HG02642 (cell line): Measurements from ENCODE around the gene SASH1.

Source experiments
- ATAC-seq: cut with Tn5 transposase; IDR thresholded peaks from one replicate; pipeline ENCODE4 v1.9.1; 2021; ENCODE audit warnings: mild to moderate bottlenecking; ENCODE audit not compliant: unreplicated experiment, poor library complexity

SASH1 gene

GRCh38 chr6:148396926-148397325, 54.3 kb downstream of the SASH1 start:
- ATAC-seq = no peak

- ATAC-seq = no peak
Measured at GRCh38 chr6:148398244-148398643, 55.6 kb downstream of the SASH1 start.

- no peak for ATAC-seq
Measured at GRCh38 chr6:148398678-148399077, 56.0 kb downstream of the SASH1 start.

- no peak for ATAC-seq
Measured at GRCh38 chr6:148401571-148401970, 58.9 kb downstream of the SASH1 start.

GRCh38 chr6:148404456-148405054, 61.9 kb downstream of the SASH1 start:
- no peak for ATAC-seq

GRCh38 chr6:148405894-148406293, 63.3 kb downstream of the SASH1 start:
- ATAC-seq = no peak

GRCh38 chr6:148406579-148407371, 64.1 kb downstream of the SASH1 start:
- ATAC-seq = no peak

GRCh38 chr6:148407372-148407771, 64.7 kb downstream of the SASH1 start:
- ATAC-seq = no peak

GRCh38 chr6:148413321-148414091, 70.9 kb downstream of the SASH1 start:
- ATAC-seq = no peak

- no peak for ATAC-seq
Measured at GRCh38 chr6:148414092-148414489, 71.5 kb downstream of the SASH1 start.

GRCh38 chr6:148414836-148415235, 72.2 kb downstream of the SASH1 start:
- no peak for ATAC-seq

GRCh38 chr6:148415511-148416260, 73.0 kb downstream of the SASH1 start:
- no peak for ATAC-seq

- ATAC-seq = no peak
Measured at GRCh38 chr6:148416330-148416965, 73.8 kb downstream of the SASH1 start.

GRCh38 chr6:148417045-148417444, 74.4 kb downstream of the SASH1 start:
- no peak for ATAC-seq

GRCh38 chr6:148419430-148419829, 76.8 kb downstream of the SASH1 start:
- no peak for ATAC-seq

- ATAC-seq = no peak
Measured at GRCh38 chr6:148422085-148422484, 79.4 kb downstream of the SASH1 start.

- no peak for ATAC-seq
Measured at GRCh38 chr6:148423133-148423532, 80.5 kb downstream of the SASH1 start.

- no peak for ATAC-seq
Measured at GRCh38 chr6:148423601-148424270, 81.1 kb downstream of the SASH1 start.

- ATAC-seq = no peak
Measured at GRCh38 chr6:148425443-148425842, 82.8 kb downstream of the SASH1 start.
